ENCODE results near the gene ZSCAN5C. TPM values are rescaled to one million over a fixed set of nuclear protein-coding genes. Genes with fewer than 3 reads are reported as not detected.
"Not testable (repeated sequence)": the region's sequence is repeated elsewhere in the genome, so short reads cannot be mapped to it uniquely, and the experiment has no call there.

The ZSCAN5C gene
- total and polyA plus RNA-seq, 4 experiments from 2014 or later, result not detected

DNA sequence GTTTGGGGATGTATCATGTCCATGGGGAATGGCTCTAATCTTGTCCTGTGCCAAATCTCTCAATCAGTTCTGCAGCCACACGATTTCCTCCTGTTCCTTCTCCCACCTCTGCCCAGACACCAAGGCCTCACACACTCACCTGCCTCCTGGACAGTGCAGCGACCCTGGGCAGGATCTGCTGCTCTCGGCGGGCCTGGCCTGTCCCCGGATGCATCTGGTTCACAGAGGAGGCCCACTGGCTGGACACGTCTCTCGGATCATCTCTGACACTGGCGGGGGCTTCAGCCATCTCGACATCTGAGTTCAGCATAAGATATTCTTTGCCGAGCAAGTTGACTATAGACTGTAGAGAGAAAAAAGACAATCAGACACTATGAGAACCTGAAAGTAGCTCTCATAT lies 10.4 kb upstream of the ZSCAN5C start:
- no peak for DNase-seq
- Mint-ChIP-seq H3K27me3 (peaks cover 5 to 20% of the 10 kb centered on the region in 2 donors), H3K27ac (no peak overlapping the region), H3K9me3 (no peaks in the 10 kb centered on the region), H3K4me1 (no peaks in the 10 kb centered on the region), H3K36me3 (no peaks in the 10 kb centered on the region), H3K4me3 (no peak overlapping the region)
- Histone ChIP-seq H3K4me3 (ENCODE audit: low read length in 2 of 2) (no peak overlapping the region), H3K9me3 (ENCODE audit: control insufficient read depth in 1 of 2, low read length in 2 of 2) (no peaks in the 10 kb centered on the region), H3K27ac (ENCODE audit: low read depth, low read length) (no peak overlapping the region), H3K4me1 (ENCODE audit: insufficient read depth, low read length) (no peaks in the 10 kb centered on the region), H3K27me3 (ENCODE audit: insufficient read depth, low read length) (no peaks in the 10 kb centered on the region), H3K36me3 (ENCODE audit: insufficient read depth, low read length) (no peaks in the 10 kb centered on the region)
- intact Hi-C loops (cut with micrococcal nuclease), result no loop called here
- ChIA-PET CTCF (ENCODE audit: partially characterized antibody) (no interaction called here), POLR2A (ENCODE audit: partially characterized antibody) (no interaction called here)

DNA sequence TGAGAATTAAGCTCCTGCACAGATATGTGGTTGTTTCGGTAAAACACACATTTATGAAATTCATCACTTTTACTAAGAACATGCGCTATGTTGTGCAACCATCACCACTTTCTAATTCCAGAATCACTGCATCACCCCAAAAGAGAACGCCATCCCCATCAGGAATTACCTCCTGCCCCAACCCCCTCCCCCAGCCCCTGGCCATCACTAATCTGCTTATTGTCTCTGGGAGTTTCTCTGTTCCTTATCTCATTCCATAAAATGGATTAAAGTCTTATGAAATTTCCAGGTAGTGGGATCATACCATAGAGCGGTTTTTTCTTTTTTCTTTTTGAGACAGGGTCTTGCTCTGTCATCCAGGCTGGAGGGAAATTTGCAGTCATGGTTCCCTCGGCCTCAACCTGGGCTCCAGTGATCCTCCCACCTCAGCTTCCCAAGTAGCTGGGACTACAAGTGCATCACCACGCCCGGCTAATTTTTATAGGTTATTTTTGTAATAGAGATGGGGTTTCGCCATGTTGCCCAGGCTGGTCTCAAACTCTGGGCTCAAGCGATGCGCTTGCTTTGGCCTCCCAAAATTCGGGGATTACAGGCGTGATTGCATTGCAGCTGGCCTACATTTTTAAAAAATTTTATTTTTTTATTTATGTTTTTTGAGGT lies 8.0 kb upstream of the ZSCAN5C start:
- no peak for DNase-seq
- Histone ChIP-seq H3K4me3 (ENCODE audit: low read length in 2 of 2) (no peak overlapping the region), H3K4me1 (ENCODE audit: insufficient read depth, low read length) (no peaks in the 10 kb centered on the region), H3K27ac (ENCODE audit: low read depth, low read length) (no peak overlapping the region), H3K36me3 (ENCODE audit: insufficient read depth, low read length) (no peaks in the 10 kb centered on the region), H3K9me3 (ENCODE audit: control insufficient read depth in 1 of 2, low read length in 2 of 2) (no peaks in the 10 kb centered on the region), H3K27me3 (ENCODE audit: insufficient read depth, low read length) (no peaks in the 10 kb centered on the region)
- Mint-ChIP-seq H3K9me3 (no peaks in the 10 kb centered on the region), H3K4me3 (no peak overlapping the region), H3K4me1 (no peaks in the 10 kb centered on the region), H3K27ac (no peak overlapping the region), H3K36me3 (no peaks in the 10 kb centered on the region), H3K27me3 (peaks cover 5 to 17% of the 10 kb centered on the region in 2 donors)
- intact Hi-C loops (cut with micrococcal nuclease), result no loop called here
- POLR2A ChIA-PET (ENCODE audit: partially characterized antibody), result no interaction called here
- CTCF ChIA-PET (ENCODE audit: partially characterized antibody), result interaction anchor here (1.5 kb wide), 1 partner anchor 128 kb away, joined by 3 read pairs; no protein-coding TSS in a partner anchor

DNA sequence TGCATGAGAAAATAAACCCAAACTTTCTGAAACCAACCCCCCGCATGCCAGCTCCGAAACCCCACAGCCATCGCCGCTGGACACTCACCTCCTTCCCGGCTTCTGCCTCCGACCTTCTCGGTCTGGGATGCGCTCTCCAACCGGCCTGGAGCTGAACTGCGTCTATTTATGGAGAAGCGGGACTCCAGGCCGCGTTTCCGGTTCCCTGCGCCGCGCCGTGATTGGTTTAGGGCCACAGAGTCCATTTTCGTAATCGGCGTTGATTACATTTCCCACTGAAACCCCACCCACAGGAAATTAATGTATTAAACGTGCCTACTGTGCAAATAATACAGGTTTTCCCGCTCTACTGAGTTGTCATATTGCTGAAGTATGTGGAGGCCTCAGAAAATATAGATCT lies 4.4 kb upstream of the ZSCAN5C start, which contains the start of gene ZSCAN5B:
ZSCAN5B (minus strand) TSS at position 138 of the 400 bp plus-strand sequence. CDS start 4,731 bp downstream, outside the sequence.
- H3K27me3 Mint-ChIP-seq; H3K4me1 ChIP-seq (ENCODE audit: insufficient read depth, low read length); H3K4me3 Mint-ChIP-seq; H3K36me3 ChIP-seq (ENCODE audit: insufficient read depth, low read length); H3K4me3 ChIP-seq (ENCODE audit: low read length in 2 of 2); H3K9me3 Mint-ChIP-seq; intact Hi-C loops (cut with micrococcal nuclease); CTCF ChIA-PET (ENCODE audit: partially characterized antibody); H3K27ac ChIP-seq (ENCODE audit: low read depth, low read length); H3K27ac Mint-ChIP-seq; POLR2A ChIA-PET (ENCODE audit: partially characterized antibody); H3K36me3 Mint-ChIP-seq; DNase-seq; H3K27me3 ChIP-seq (ENCODE audit: insufficient read depth, low read length); H3K9me3 ChIP-seq (ENCODE audit: control insufficient read depth in 1 of 2, low read length in 2 of 2); H3K4me1 Mint-ChIP-seq: not testable (repeated sequence)

DNA sequence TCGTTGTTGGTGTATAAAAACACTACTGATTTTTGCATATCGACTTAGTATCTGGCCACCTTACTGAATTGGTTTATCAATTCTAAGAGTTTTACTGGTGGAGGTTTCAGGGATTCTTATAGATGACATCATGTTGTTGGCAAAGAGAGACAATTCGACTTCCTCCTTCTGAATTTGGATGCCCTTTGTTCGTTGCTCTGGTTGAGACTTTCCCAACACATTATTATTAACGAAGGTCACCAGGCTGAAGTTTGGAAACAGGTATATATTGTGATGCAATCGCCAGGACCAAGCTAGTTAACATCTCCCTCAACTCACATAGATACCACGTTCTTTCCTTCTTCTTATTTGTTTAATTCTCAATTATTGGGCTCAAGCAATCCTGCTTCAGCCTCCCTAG lies 2.4 kb upstream of the ZSCAN5C start:
- intact Hi-C loops (cut with micrococcal nuclease), result no loop called here
- CTCF ChIA-PET (ENCODE audit: partially characterized antibody), result no interaction called here
- H3K4me1 Mint-ChIP-seq, result no peaks in the 10 kb centered on the region
- H3K4me3 ChIP-seq (ENCODE audit: low read length in 2 of 2), result no peak overlapping the region
- DNase-seq, result no peak
- no peaks in the 10 kb centered on the region for H3K36me3 Mint-ChIP-seq
- no peak overlapping the region for H3K27ac Mint-ChIP-seq
- no peak overlapping the region for H3K4me3 Mint-ChIP-seq
- H3K27me3 ChIP-seq (ENCODE audit: insufficient read depth, low read length), result no peaks in the 10 kb centered on the region
- H3K9me3 Mint-ChIP-seq, result no peaks in the 10 kb centered on the region
- no peaks in the 10 kb centered on the region for H3K36me3 ChIP-seq (ENCODE audit: insufficient read depth, low read length)
- no peaks in the 10 kb centered on the region for H3K4me1 ChIP-seq (ENCODE audit: insufficient read depth, low read length)
- H3K27ac ChIP-seq (ENCODE audit: low read depth, low read length), result no peak overlapping the region
- POLR2A ChIA-PET (ENCODE audit: partially characterized antibody), result no interaction called here
- peaks cover 4 to 8% of the 10 kb centered on the region in 2 donors for H3K27me3 Mint-ChIP-seq
- no peaks in the 10 kb centered on the region for H3K9me3 ChIP-seq (ENCODE audit: control insufficient read depth in 1 of 2, low read length in 2 of 2)

DNA sequence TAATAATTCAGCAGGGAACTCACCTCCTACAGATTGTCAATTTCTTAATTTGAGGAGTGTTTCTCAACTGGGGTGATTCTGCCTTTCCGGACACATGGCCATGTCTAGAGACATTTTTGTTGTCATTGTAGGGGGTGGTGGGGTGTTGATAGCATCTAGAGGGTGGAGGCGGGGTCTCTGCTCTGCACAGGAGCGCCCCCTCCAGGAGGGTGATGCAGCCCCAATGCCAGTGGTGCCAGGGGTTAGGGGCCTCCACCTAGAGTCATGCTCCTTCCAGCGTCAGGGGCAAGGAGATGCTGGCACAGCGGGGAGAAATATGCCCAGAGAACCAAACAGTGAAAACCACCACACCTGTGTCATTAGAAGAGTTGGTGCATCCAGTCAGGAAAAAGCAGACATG lies 5.5 kb downstream of the ZSCAN5C start:
- intact Hi-C loops (cut with micrococcal nuclease); H3K4me3 Mint-ChIP-seq; H3K36me3 ChIP-seq (ENCODE audit: insufficient read depth, low read length); H3K36me3 Mint-ChIP-seq; H3K27me3 ChIP-seq (ENCODE audit: insufficient read depth, low read length); H3K9me3 Mint-ChIP-seq; H3K9me3 ChIP-seq (ENCODE audit: control insufficient read depth in 1 of 2, low read length in 2 of 2); H3K27ac ChIP-seq (ENCODE audit: low read depth, low read length); DNase-seq; H3K4me1 ChIP-seq (ENCODE audit: insufficient read depth, low read length); CTCF ChIA-PET (ENCODE audit: partially characterized antibody); H3K4me1 Mint-ChIP-seq; POLR2A ChIA-PET (ENCODE audit: partially characterized antibody); H3K4me3 ChIP-seq (ENCODE audit: low read length in 2 of 2); H3K27ac Mint-ChIP-seq: not testable (repeated sequence)
- peaks cover 7 to 12% of the 10 kb centered on the region in 2 donors for H3K27me3 Mint-ChIP-seq

DNA sequence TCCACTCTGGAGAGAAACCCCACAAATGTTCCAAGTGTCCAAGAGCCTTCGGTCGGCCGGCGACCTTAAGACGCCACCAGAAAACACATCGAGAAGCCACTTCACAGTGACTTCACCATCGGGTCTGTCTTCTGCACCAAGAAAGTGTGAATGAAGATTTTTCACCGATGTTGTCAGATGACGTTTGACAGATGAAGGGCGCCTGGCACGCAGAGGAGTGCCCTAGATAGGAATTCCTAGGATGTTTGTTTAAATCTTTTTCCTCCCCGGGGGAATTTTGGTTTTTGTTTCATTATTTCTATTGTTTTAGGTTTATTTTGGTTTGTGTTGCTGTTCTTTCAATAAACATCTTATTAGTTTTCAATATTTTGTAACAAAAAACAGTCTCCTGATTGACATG lies 7.0 kb downstream of the ZSCAN5C start:
- Histone ChIP-seq H3K27me3 (ENCODE audit: insufficient read depth, low read length) (no peaks in the 10 kb centered on the region), H3K4me3 (ENCODE audit: low read length in 2 of 2) (no peak overlapping the region), H3K36me3 (ENCODE audit: insufficient read depth, low read length) (no peaks in the 10 kb centered on the region), H3K4me1 (ENCODE audit: insufficient read depth, low read length) (no peaks in the 10 kb centered on the region), H3K9me3 (ENCODE audit: control insufficient read depth in 1 of 2, low read length in 2 of 2) (no peaks in the 10 kb centered on the region), H3K27ac (ENCODE audit: low read depth, low read length) (no peak overlapping the region)
- Mint-ChIP-seq H3K9me3 (peaks cover 0 to 2% (median 0%) of the 10 kb centered on the region in 8 donors), H3K27ac (no peak overlapping the region), H3K36me3 (no peaks in the 10 kb centered on the region), H3K4me1 (no peaks in the 10 kb centered on the region), H3K27me3 (peaks cover 6 to 13% of the 10 kb centered on the region in 2 donors), H3K4me3 (no peak overlapping the region)
- DNase-seq, result no peak
- ChIA-PET POLR2A (ENCODE audit: partially characterized antibody) (no interaction called here), CTCF (ENCODE audit: partially characterized antibody) (no interaction called here)
- intact Hi-C loops (cut with micrococcal nuclease), result no loop called here

DNA sequence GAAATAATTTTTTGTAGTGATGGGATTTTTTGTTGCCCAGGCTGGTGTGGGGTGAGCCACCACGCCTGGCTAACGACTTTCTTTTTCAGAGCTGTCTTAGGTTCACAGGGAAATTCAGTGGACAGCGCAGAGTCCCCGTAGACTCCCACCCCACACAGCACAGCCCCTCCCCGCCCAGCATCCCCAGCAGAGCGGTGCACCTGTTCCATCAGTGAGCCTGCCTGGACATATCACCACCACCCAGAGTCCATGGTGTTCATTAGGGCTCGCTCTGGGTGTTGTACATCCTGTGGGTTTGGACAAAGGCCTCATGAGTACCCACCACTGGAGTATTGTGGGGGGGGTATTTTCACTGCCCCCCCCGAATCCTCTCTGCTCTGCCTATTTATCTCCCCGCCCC lies 8.0 kb downstream of the ZSCAN5C start:
- DNase-seq; H3K9me3 Mint-ChIP-seq; H3K4me3 Mint-ChIP-seq; intact Hi-C loops (cut with micrococcal nuclease); H3K27me3 ChIP-seq (ENCODE audit: insufficient read depth, low read length); H3K4me3 ChIP-seq (ENCODE audit: low read length in 2 of 2); H3K27ac ChIP-seq (ENCODE audit: low read depth, low read length); POLR2A ChIA-PET (ENCODE audit: partially characterized antibody); H3K27ac Mint-ChIP-seq; H3K36me3 ChIP-seq (ENCODE audit: insufficient read depth, low read length); CTCF ChIA-PET (ENCODE audit: partially characterized antibody); H3K36me3 Mint-ChIP-seq; H3K9me3 ChIP-seq (ENCODE audit: control insufficient read depth in 1 of 2, low read length in 2 of 2); H3K4me1 Mint-ChIP-seq; H3K4me1 ChIP-seq (ENCODE audit: insufficient read depth, low read length): not testable (repeated sequence)
- H3K27me3 Mint-ChIP-seq, result peaks cover 7 to 17% of the 10 kb centered on the region in 2 donors

DNA sequence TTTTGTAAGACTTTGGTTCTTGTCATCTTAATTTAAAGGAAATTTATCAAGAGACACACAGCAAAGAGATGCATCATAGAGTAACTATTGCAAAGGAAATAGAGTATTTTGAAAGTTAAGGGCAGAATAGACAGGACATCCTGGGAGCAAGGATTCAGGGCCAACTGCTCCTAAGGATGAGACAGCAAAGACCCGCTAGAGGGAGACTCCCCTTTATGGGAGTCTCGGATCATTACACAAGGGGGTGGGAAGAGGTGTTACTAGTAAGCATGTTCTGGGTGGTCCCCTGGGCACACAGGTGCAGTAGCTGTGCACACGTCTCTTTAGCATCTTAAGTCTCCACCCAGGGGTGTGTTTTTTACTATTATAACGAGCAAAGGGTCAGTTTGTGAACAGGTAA lies 9.6 kb downstream of the ZSCAN5C start:
- Histone ChIP-seq H3K4me3 (ENCODE audit: low read length in 2 of 2) (no peak overlapping the region), H3K27me3 (ENCODE audit: insufficient read depth, low read length) (no peaks in the 10 kb centered on the region), H3K36me3 (ENCODE audit: insufficient read depth, low read length) (no peaks in the 10 kb centered on the region), H3K9me3 (ENCODE audit: control insufficient read depth in 1 of 2, low read length in 2 of 2) (no peaks in the 10 kb centered on the region), H3K4me1 (ENCODE audit: insufficient read depth, low read length) (no peaks in the 10 kb centered on the region), H3K27ac (ENCODE audit: low read depth, low read length) (no peak overlapping the region)
- Mint-ChIP-seq H3K27ac (no peak overlapping the region), H3K27me3 (peaks cover 10 to 21% of the 10 kb centered on the region in 2 donors), H3K36me3 (no peaks in the 10 kb centered on the region), H3K4me1 (peaks cover 0 to under 1% (median 0%) of the 10 kb centered on the region in 4 donors), H3K4me3 (no peak overlapping the region), H3K9me3 (peaks cover 0 to 2% (median 0%) of the 10 kb centered on the region in 8 donors)
- ChIA-PET CTCF (ENCODE audit: partially characterized antibody) (no interaction called here), POLR2A (ENCODE audit: partially characterized antibody) (no interaction called here)
- DNase-seq, result no peak
- intact Hi-C loops (cut with micrococcal nuclease), result no loop called here

All from CD4-positive, alpha-beta memory T cell (primary cell).